GM23248 (cell line): ENCODE results near the gene SBK3.

Experiments used
- EZH2 ChIP-seq: fragments of 200-600 bp; sonication (generic); IDR thresholded peaks from 2 replicates; pipeline ENCODE4 v1.6.1; 2018; ENCODE audit warnings: antibody characterized with exemption, mild to moderate bottlenecking; ENCODE audit not compliant: insufficient read depth, poor library complexity, severe bottlenecking
- EZH2phosphoT487 ChIP-seq: fragments of 200-600 bp; sonication (generic); IDR thresholded peaks from 2 replicates; pipeline ENCODE4 v1.6.1; 2018; ENCODE audit warnings: antibody characterized with exemption, moderate library complexity, mild to moderate bottlenecking, low read depth; ENCODE audit not compliant: insufficient read depth

DNA sequence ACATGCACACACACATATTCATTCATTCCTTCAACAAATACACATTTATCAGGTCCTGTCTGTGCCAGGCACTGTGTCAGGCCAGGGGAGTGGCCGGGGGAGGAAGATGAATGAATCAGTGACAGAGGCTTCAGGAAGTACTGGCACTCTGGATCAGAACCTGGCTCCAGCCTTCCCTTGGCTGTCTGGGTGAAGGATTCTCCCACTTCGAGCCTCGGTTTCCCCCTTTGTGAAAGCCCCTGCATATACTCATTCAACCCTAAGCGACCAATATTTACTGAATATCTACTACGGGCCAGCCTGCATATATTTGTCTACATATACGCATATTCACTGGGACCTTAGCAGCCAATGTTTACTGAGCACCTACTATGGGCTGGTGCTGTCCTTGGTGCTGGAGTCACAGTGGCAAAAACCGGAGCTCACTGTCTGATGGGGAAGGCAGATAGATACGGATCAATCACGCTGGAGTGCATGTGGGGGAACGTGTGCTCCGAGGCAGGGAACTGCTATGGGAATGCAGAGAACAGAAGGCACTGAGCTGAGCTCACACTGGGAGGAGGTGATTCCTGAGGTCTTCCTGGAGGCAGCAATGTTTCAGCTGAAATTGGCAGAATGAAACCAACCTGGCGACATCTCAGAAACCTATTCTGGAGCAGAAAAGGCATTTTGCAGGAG is 35.9 kb upstream of the SBK3 start:
- TF ChIP-seq EZH2 (no peak), EZH2phosphoT487 (no peak)
